Activated CD8-positive, alpha-beta T cell treated with anti-CD3 and anti-CD28 coated beads for 36 hours (primary cell): ENCODE results near the gene NRDE2. TPM values are rescaled to one million over a fixed set of nuclear protein-coding genes. Genes with fewer than 3 reads are reported as not detected.

Experiments
- ATAC-seq: fragments of 200-7000 bp; cut with Tn5 transposase; one replicate; pipeline ENCODE4 v1.10.0; 2021; ENCODE audit warnings: mild to moderate bottlenecking, moderate library complexity
- CTCF ChIA-PET: fragments of 350-600 bp; sonication (Branson Sonifier 250); formaldehyde crosslinking; loops from one replicate; lab custom pipeline; 2021; ENCODE audit warnings: antibody characterized with exemption; lab: Charles Lee
- POLR2A ChIA-PET: fragments of 350-600 bp; sonication (Branson Sonifier 250); formaldehyde crosslinking; loops from one replicate; lab custom pipeline; 2021; ENCODE audit warnings: antibody characterized with exemption; lab: Charles Lee
- DNase-seq: peaks from one replicate; pipeline ENCODE4 v3.0.0-alpha.2; 2020
- H3K27ac Mint-ChIP-seq: one replicate; pipeline ENCODE4 v1.8.0; 2021; ENCODE audit warnings: mild to moderate bottlenecking, mixed read lengths
- H3K27me3 Mint-ChIP-seq: one replicate; pipeline ENCODE4 v1.8.0; 2021; ENCODE audit warnings: mixed read lengths
- H3K36me3 Mint-ChIP-seq: one replicate; pipeline ENCODE4 v1.8.0; 2021; ENCODE audit warnings: low read depth, mixed read lengths
- H3K4me1 Mint-ChIP-seq: one replicate; pipeline ENCODE4 v1.8.0; 2021; ENCODE audit warnings: low read depth, mixed read lengths
- H3K4me3 Mint-ChIP-seq: one replicate; pipeline ENCODE4 v1.8.0; 2021; ENCODE audit warnings: mild to moderate bottlenecking, moderate library complexity, mixed read lengths
- H3K9me3 Mint-ChIP-seq: one replicate; pipeline ENCODE4 v1.8.0; 2021; ENCODE audit warnings: mixed read lengths
- CTCF ChIP-seq: fragments of 200-600 bp; IDR thresholded peaks from one replicate; pipeline ENCODE4 v1.8.0; 2022; ENCODE audit warnings: antibody characterized with exemption, mild to moderate bottlenecking
- intact Hi-C: fragments of 100-400 bp; cut with micrococcal nuclease; formaldehyde crosslinking; loops from one replicate; pipeline ENCODE4 v1.10.0; 2022
- total RNA-seq, 2 experiments: library from RNA; stranded (reverse); gene quantifications; one replicate each; pipeline ENCODE4 v1.2.3, GENCODE V29; 2021

The NRDE2 gene
- total RNA-seq, 2 experiments from 2014 or later: 19.2 to 21.0 TPM

- intact Hi-C loops: no loop called here
- no peaks in the 10 kb centered on the region for H3K27me3 Mint-ChIP-seq
- ATAC-seq: peak; percentile 72
- ChIA-PET CTCF (interaction anchor here (0.8 to 0.9 kb wide), 2 partner anchors 31 to 128 kb away, joined by 3 read pairs; no protein-coding TSS in a partner anchor), POLR2A (interaction anchor here (0.8 to 1.4 kb wide), 2 partner anchors 64 to 925 kb away, joined by 3 read pairs; no protein-coding TSS in a partner anchor)
- H3K27ac Mint-ChIP-seq: peak overlapping the region; percentile 83
- TF ChIP-seq CTCF: no peak
- H3K9me3 Mint-ChIP-seq: peaks cover 7% of the 10 kb centered on the region
- DNase-seq: peak; percentile 13
- peaks cover 30% of the 10 kb centered on the region for H3K4me1 Mint-ChIP-seq
- peaks cover 36% of the 10 kb centered on the region for H3K36me3 Mint-ChIP-seq
- H3K4me3 Mint-ChIP-seq: no peak overlapping the region
Measured at GRCh38 chr14:90319634-90320541, 11.9 kb downstream of the NRDE2 start.

- peaks cover 33% of the 10 kb centered on the region for H3K36me3 Mint-ChIP-seq
- no peak overlapping the region for H3K4me3 Mint-ChIP-seq
- intact Hi-C loops: no loop called here
- no peak for DNase-seq
- H3K9me3 Mint-ChIP-seq: peaks cover 7% of the 10 kb centered on the region
- H3K27me3 Mint-ChIP-seq: no peaks in the 10 kb centered on the region
- H3K4me1 Mint-ChIP-seq: peaks cover 28% of the 10 kb centered on the region
- ChIA-PET POLR2A (interaction anchor here (0.8 to 1.4 kb wide), 2 partner anchors 65 to 924 kb away, joined by 3 read pairs; no protein-coding TSS in a partner anchor), CTCF (interaction anchor here (0.8 to 0.9 kb wide), 2 partner anchors 30 to 129 kb away, joined by 3 read pairs; no protein-coding TSS in a partner anchor)
- ATAC-seq: no peak
- H3K27ac Mint-ChIP-seq: no peak overlapping the region
- TF ChIP-seq CTCF: no peak
Measured at GRCh38 chr14:90319173-90319572, 12.6 kb downstream of the NRDE2 start.

GRCh38 chr14:90318016-90318415 is 13.7 kb downstream of the NRDE2 start:
- H3K36me3 Mint-ChIP-seq: peaks cover 34% of the 10 kb centered on the region
- no peak for ATAC-seq
- no peak for TF ChIP-seq CTCF
- H3K9me3 Mint-ChIP-seq: peaks cover 7% of the 10 kb centered on the region
- no peak overlapping the region for H3K27ac Mint-ChIP-seq
- no peak overlapping the region for H3K4me3 Mint-ChIP-seq
- ChIA-PET CTCF (interaction anchor here (0.6 to 1.9 kb wide), 2 partner anchors 16 to 31 kb away, joined by 4 to 6 read pairs; no protein-coding TSS in a partner anchor), POLR2A (interaction anchor here (1.1 kb wide), 1 partner anchor 10 kb away, joined by 3 read pairs; no protein-coding TSS in a partner anchor)
- intact Hi-C loops: no loop called here
- no peak for DNase-seq
- peaks cover 24% of the 10 kb centered on the region for H3K4me1 Mint-ChIP-seq
- H3K27me3 Mint-ChIP-seq: no peaks in the 10 kb centered on the region

- no peak for DNase-seq
- intact Hi-C loops: no loop called here
- no peak for ATAC-seq
- no peak overlapping the region for H3K4me3 Mint-ChIP-seq
- no peaks in the 10 kb centered on the region for H3K27me3 Mint-ChIP-seq
- TF ChIP-seq CTCF: no peak
- POLR2A ChIA-PET: interaction anchor here (1.1 kb wide), 1 partner anchor 10 kb away, joined by 3 read pairs; no protein-coding TSS in a partner anchor
- CTCF ChIA-PET: interaction anchor here (1.9 kb wide), 1 partner anchor 16 kb away, joined by 6 read pairs; no protein-coding TSS in a partner anchor
- peaks cover 37% of the 10 kb centered on the region for H3K36me3 Mint-ChIP-seq
- no peak overlapping the region for H3K27ac Mint-ChIP-seq
- peaks cover 7% of the 10 kb centered on the region for H3K9me3 Mint-ChIP-seq
- peaks cover 24% of the 10 kb centered on the region for H3K4me1 Mint-ChIP-seq
Measured at GRCh38 chr14:90317286-90317685, 14.5 kb downstream of the NRDE2 start.
